ENCODE data around the gene ALDH3B2.

Gene ALDH3B2

DNA sequence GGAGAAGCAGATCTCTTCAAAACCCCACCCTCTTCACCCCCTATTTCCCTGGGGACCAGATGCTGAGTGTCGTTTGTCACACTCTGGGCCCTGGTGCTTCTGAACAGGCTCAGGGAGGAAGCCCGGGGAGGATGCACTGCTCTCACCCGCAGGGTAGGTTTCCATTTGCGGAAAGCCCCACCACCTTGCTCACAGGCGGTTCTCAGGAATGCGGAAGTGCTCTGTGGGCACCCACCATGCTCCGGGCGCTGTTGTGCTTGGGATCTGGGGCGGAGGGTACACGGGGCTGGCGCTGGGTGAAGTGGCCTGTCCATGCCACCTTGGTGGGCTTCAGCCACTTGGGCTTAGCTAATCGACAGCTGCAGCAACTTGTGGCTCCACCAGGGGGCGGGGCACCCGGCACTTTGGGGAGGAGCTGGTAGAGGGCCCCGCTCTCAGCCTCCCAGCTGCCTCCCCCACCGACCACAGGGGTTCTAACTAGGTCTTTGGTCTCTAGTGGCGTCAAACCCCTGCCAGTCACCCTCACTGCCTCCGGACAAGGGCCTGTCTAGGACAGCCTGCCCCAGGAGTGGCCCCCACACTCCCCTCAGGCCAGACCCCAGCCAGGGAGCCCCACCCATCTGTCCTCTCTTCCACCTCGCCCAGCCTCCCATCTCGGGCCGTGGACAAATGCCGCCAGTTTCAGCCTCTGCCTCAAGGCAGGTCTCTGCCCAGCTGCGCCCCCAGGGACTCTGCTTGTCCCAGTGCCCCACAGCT is 60.3 kb downstream of the ALDH3B2 start:
- DNase-seq (ENCODE audit: low read depth in 2 of 2) = peak; percentile 63 to 70

DNA sequence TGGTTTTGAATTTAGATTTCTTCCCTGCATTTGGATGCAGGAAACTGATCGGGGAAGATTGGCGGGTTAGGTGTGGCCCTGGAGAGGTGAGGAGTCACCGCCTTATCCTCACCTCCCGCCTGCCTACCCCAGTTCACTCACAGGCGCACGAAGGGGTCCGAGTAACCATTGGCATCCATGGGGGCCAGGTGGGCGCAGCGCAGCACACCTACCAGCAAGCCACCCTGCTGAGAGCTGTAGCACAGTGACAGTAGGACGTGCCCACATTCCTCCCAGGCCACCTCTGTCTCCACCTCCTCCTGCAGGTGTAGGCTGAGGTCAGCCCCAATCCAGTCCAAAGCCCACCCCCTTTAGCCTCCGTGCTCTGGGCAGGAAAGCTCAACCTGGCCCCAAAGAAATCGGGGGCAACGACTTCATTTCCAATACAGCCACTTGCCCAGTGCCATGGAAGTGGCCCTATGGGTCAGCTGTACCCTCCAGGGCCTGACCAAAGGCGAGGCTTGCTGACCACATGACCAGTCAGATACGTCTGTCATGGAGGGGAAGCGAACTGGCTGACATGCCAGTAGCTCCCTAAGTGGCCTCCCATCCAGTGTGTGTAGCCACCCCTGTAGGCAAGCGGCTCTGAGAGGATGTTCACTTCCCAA is 61.0 kb downstream of the ALDH3B2 start:
- no peak for DNase-seq (ENCODE audit: low read depth in 2 of 2)

- DNase-seq (ENCODE audit: low read depth in 2 of 2) = no peak
Measured at GRCh38 chr11:67612751-67613150, 61.7 kb downstream of the ALDH3B2 start.
